ENCODE results near the gene LRCH1. TPM values are rescaled to one million over a fixed set of nuclear protein-coding genes. Genes with fewer than 3 reads are reported as not detected.

The LRCH1 gene
- total and polyA plus RNA-seq, 10 of the 15 experiments (the other 5 are each of a cell fraction or from before 2014, with no cell fraction given), result 5.3 to 48.9 (median 14.4) TPM

- DNase-seq (ENCODE audit: low read depth, low spot score), result no peak
- Histone ChIP-seq H3K9me3 (replicated peaks; ENCODE audit: control insufficient read depth, insufficient read depth, low read length) (no peaks in the 10 kb centered on the region), H3K27me3 (replicated peaks in 1 of 2; ENCODE audit: control insufficient read depth in 2 of 2, insufficient read depth in 2 of 2, low read length in 1 of 2) (no peaks in the 10 kb centered on the region), H3K27ac (ENCODE audit: control insufficient read depth, insufficient read depth) (no peak overlapping the region), H2AFZ (ENCODE audit: control insufficient read depth, low read depth, low read length) (no peak overlapping the region), H3K9ac (ENCODE audit: control insufficient read depth, insufficient read depth, low read length) (no peak overlapping the region), H3K79me2 (ENCODE audit: control insufficient read depth, insufficient read depth, low read length) (no peaks in the 10 kb centered on the region), H3K4me1 (ENCODE audit: control insufficient read depth, insufficient read depth, low read length) (no peaks in the 10 kb centered on the region), H3K4me2 (ENCODE audit: control insufficient read depth, insufficient read depth) (no peak overlapping the region), H4K20me1 (ENCODE audit: control insufficient read depth, insufficient read depth) (no peaks in the 10 kb centered on the region), H3K4me3 (no peak overlapping the region), H3K36me3 (ENCODE audit: control insufficient read depth in 2 of 2, insufficient read depth in 2 of 2, low read length in 1 of 2) (peaks cover 6 to 31% of the 10 kb centered on the region in 2 experiments)
- TF ChIP-seq KDM1A (IDR thresholded peaks at IDR 0.05; ENCODE audit: borderline replicate concordance), result no peak
- no peak for TF ChIP-seq MTA2 (IDR thresholded peaks at IDR 0.05; ENCODE audit: low read depth)
- no peak for TF ChIP-seq SIN3A (IDR thresholded peaks at IDR 0.05; ENCODE audit: low read depth, low read length)
- no peak for TF ChIP-seq TAF1 (IDR thresholded peaks at IDR 0.05; ENCODE audit: borderline replicate concordance, low read depth, low read length)
- TF ChIP-seq HDAC6 (IDR thresholded peaks at IDR 0.05; ENCODE audit: unreplicated experiment), result no peak
- no peak for TF ChIP-seq ZNF592 (IDR thresholded peaks at IDR 0.05)
- no peak for TF ChIP-seq CREB1 (IDR thresholded peaks at IDR 0.05; ENCODE audit: low read depth)
- no peak for TF ChIP-seq SKIL (IDR thresholded peaks at IDR 0.05; ENCODE audit: low read depth, poor library complexity, severe bottlenecking)
- no peak for TF ChIP-seq USF1 (IDR thresholded peaks at IDR 0.05; ENCODE audit: borderline replicate concordance, extremely low read length, insufficient read depth, low read depth, low read length)
- TF ChIP-seq ZNF207 (IDR thresholded peaks at IDR 0.05; ENCODE audit: borderline replicate concordance), result no peak
- no peak for TF ChIP-seq NFYB (IDR thresholded peaks at IDR 0.05; ENCODE audit: insufficient read depth, low read depth, low read length)
- in situ Hi-C loops (cut with MboI), result no loop called here
- ChIA-PET CTCF (interaction anchor here (0.9 kb wide), 1 partner anchor 9 kb away, joined by 3 read pairs; no protein-coding TSS in a partner anchor), POLR2A (interaction anchor here (1.0 kb wide), 1 partner anchor 11 kb away, joined by 3 read pairs; no protein-coding TSS in a partner anchor), SMC1A (ENCODE audit: uncharacterized antibody, unreplicated experiment) (interaction anchor here (0.5 to 1.2 kb wide), 2 partner anchors 21 to 353 kb away, joined by 3 read pairs; no protein-coding TSS in a partner anchor), RAD21 (ENCODE audit: unreplicated experiment) (interaction anchor here (0.9 kb wide), 1 partner anchor 186 kb away, joined by 4 read pairs; no protein-coding TSS in a partner anchor)
- WGBS (ENCODE audit: insufficient coverage, insufficient replicate concordance, low lambda C conversion rate, missing lambda C conversion rate), result 98% methylated on average over 2 of the region's 2 CpGs
- FAIRE-seq, result no peak
- intact Hi-C loops (cut with micrococcal nuclease; ENCODE audit: unreplicated experiment), result no loop called here
- no peak for ATAC-seq
- no TSS peak for BruUV-seq (replicated peaks)
Measured at GRCh38 chr13:46738055-46738454, 185.1 kb downstream of the LRCH1 start.

All from GM12878 (cell line).